Esophagus squamous epithelium (tissue), 5 donors: ENCODE results near the gene ARHGAP26. TPM values are rescaled to one million over a fixed set of nuclear protein-coding genes. Genes with fewer than 3 reads are reported as not detected.
"Not testable (repeated sequence)": the region's sequence is repeated elsewhere in the genome, so short reads cannot be mapped to it uniquely, and the experiment has no call there.

Experiments used
- DNase-seq: peaks from one replicate; lab custom pipeline; 2025; lab: John Stamatoyannopoulos, UW
- H3K27ac ChIP-seq, 4 donors: fragments of 200-600 bp; sonication (generic); one replicate each; pipeline ENCODE4 v1.5.1; 2016 to 2019; ENCODE audit warnings: mild to moderate bottlenecking in 1 of 4
- H3K27me3 ChIP-seq, 4 donors: fragments of 200-600 bp; sonication (generic); 1 replicate in 3 of 4; 2 replicates in 1 of 4; pipeline versions ENCODE4 v1.5.1 to v1.6.0; 2017 to 2021; ENCODE audit warnings: antibody characterized with exemption in 1 of 4
- H3K36me3 ChIP-seq, 3 donors: fragments of 200-600 bp; sonication (generic); one replicate each; pipeline ENCODE4 v1.5.1; 2016 to 2019
- H3K4me1 ChIP-seq, 3 donors: fragments of 200-600 bp; sonication (generic); one replicate each; pipeline ENCODE4 v1.5.1; 2017 to 2019
- H3K4me3 ChIP-seq, 4 donors: fragments of 200-600 bp; sonication (generic); 1 replicate in 3 of 4; 2 replicates in 1 of 4; pipeline ENCODE4 v1.5.1; 2016 to 2019; ENCODE audit warnings: mild to moderate bottlenecking in 2 of 4, moderate library complexity in 1 of 4
- H3K9me3 ChIP-seq, 3 donors: fragments of 200-600 bp; sonication (generic); one replicate each; pipeline ENCODE4 v1.5.1; 2016 to 2019
- POLR2A ChIP-seq, 4 donors: fragments of 450-650 bp; IDR thresholded peaks; one replicate each; pipeline ENCODE4 v1.6.1; 2017; ENCODE audit warnings: antibody characterized with exemption in 4 of 4, mild to moderate bottlenecking in 4 of 4, moderate library complexity in 3 of 4
- WGBS, 2 donors: methylation state at CpG; one replicate each; pipeline ENCODE4 v1.1.5; 2018; 5-methylcytosine and 5-hydroxymethylcytosine counted together
- intact Hi-C: fragments of 100-400 bp; cut with DNase I; formaldehyde crosslinking; loops from one replicate; pipeline ENCODE4 v1.15.0; 2022
- total RNA-seq, 4 donors: library from RNA; depleted of rRNA; stranded (reverse); fragments of >200 nt; gene quantifications; one replicate each; pipeline ENCODE4 v1.1.0, GENCODE V29; 2016
- TF ChIP-seq, protein P1 (sequence below), 6 experiments: fragments of 450-650 bp in 4 of 6; fragments of 200-600 bp in 2 of 6; sonication (generic) in 2 of 6; IDR thresholded peaks; one replicate each; pipeline ENCODE4 v1.5.1; 2016 to 2019; ENCODE audit warnings: antibody characterized with exemption in 6 of 6, mild to moderate bottlenecking in 4 of 6, moderate library complexity in 4 of 6
- donor health status: DM: yes; HTN: yes; CAD: no.

The ARHGAP26 gene
- total RNA-seq, 4 donors from 2014 or later = 4.4 to 18.7 (median 15.4) TPM

DNA sequence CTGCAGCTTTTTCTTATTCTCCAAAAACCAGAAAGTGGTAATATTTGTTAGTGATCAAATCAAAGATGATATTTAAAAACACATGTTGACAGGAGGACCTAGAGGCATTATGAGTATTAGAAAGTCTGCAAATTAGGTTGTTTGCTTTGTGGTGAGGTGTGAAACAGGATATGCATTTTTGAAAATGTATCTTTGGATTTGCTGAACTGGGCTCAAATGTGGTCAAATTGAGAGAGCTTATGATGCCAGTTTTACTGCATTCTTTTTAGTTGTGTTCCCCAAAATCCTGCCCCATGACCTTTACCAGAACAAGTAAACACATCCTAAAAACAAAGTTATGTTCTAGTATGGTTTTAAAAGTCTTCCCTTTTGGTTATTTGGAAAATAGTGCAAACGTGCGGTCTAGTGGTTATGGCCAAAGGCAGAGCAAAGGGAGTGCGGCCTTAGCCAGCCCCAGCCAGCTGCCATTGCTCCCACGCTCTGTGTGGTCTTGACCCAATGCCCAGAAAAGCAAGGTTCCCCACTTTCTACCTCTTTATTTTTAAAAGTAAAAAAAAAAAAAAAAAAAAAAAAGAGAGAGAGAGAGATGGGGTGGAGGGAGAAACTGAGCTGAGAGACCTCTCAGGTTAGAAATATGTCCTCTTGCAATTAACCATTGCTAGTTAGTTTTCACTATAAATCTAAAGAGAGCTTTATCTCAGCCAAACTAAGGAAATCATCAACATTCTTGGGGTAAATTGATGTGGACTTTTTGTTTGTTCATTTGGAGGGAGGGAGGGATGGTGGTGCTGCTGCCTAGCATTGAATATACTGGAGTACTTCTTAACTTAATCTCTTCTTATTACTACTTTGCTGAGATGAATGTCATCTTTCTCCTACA lies 176.6 kb downstream of the ARHGAP26 start:
- TF ChIP-seq, protein P1, sequence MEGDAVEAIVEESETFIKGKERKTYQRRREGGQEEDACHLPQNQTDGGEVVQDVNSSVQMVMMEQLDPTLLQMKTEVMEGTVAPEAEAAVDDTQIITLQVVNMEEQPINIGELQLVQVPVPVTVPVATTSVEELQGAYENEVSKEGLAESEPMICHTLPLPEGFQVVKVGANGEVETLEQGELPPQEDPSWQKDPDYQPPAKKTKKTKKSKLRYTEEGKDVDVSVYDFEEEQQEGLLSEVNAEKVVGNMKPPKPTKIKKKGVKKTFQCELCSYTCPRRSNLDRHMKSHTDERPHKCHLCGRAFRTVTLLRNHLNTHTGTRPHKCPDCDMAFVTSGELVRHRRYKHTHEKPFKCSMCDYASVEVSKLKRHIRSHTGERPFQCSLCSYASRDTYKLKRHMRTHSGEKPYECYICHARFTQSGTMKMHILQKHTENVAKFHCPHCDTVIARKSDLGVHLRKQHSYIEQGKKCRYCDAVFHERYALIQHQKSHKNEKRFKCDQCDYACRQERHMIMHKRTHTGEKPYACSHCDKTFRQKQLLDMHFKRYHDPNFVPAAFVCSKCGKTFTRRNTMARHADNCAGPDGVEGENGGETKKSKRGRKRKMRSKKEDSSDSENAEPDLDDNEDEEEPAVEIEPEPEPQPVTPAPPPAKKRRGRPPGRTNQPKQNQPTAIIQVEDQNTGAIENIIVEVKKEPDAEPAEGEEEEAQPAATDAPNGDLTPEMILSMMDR (IDR thresholded peaks at IDR 0.05) = no peak
- TF ChIP-seq POLR2A (IDR thresholded peaks at IDR 0.05) = no peak
- no peak for DNase-seq
- Histone ChIP-seq H3K36me3 (no peaks in the 10 kb centered on the region), H3K9me3 (no peaks in the 10 kb centered on the region), H3K27me3 (no peaks in the 10 kb centered on the region), H3K27ac (no peak overlapping the region), H3K4me1 (no peaks in the 10 kb centered on the region), H3K4me3 (no peak overlapping the region)
- intact Hi-C loops = no loop called here
- 92 to 93% methylated on average over 4 of the region's 4 CpGs for WGBS, 2 donors

GRCh38 chr5:142947427-142947709 lies 177.2 kb downstream of the ARHGAP26 start:
- DNase-seq = no peak
- H3K36me3 ChIP-seq = no peaks in the 10 kb centered on the region
- no peaks in the 10 kb centered on the region for H3K9me3 ChIP-seq
- intact Hi-C loops = no loop called here
- no peak overlapping the region for H3K4me3 ChIP-seq
- H3K4me1 ChIP-seq = no peaks in the 10 kb centered on the region
- no peak for TF ChIP-seq POLR2A (IDR thresholded peaks at IDR 0.05)
- TF ChIP-seq, protein P1 (IDR thresholded peaks at IDR 0.05) = no peak
- H3K27ac ChIP-seq = no peak overlapping the region
- H3K27me3 ChIP-seq = no peaks in the 10 kb centered on the region

- no peak for DNase-seq
- Histone ChIP-seq H3K4me1 (peaks cover 0 to 13% (median 0%) of the 10 kb centered on the region in 3 donors), H3K9me3 (no peaks in the 10 kb centered on the region), H3K27me3 (no peaks in the 10 kb centered on the region), H3K36me3 (no peaks in the 10 kb centered on the region), H3K27ac (no peak overlapping the region), H3K4me3 (no peak overlapping the region)
- WGBS, 2 donors = 80 to 83% methylated on average over 3 of the region's 3 CpGs
- TF ChIP-seq POLR2A (IDR thresholded peaks at IDR 0.05) = no peak
- TF ChIP-seq, protein P1 (IDR thresholded peaks at IDR 0.05) = no peak
- intact Hi-C loops = no loop called here
Measured at GRCh38 chr5:142952229-142952628, 182.1 kb downstream of the ARHGAP26 start.

- 81 to 86% methylated on average over 3 of the region's 3 CpGs for WGBS, 2 donors
- DNase-seq, intact Hi-C loops, H3K4me3 ChIP-seq, H3K9me3 ChIP-seq, H3K27me3 ChIP-seq, H3K36me3 ChIP-seq, H3K27ac ChIP-seq: not testable (repeated sequence)
- H3K4me1 ChIP-seq = peaks cover 0 to 13% (median 0%) of the 10 kb centered on the region in 3 donors
Measured at GRCh38 chr5:142952871-142953270, 182.7 kb downstream of the ARHGAP26 start.

- peaks cover 0 to 13% (median 0%) of the 10 kb centered on the region in 3 donors for H3K4me1 ChIP-seq
- H3K9me3 ChIP-seq = no peaks in the 10 kb centered on the region
- no peak for DNase-seq
- H3K36me3 ChIP-seq = no peaks in the 10 kb centered on the region
- no peaks in the 10 kb centered on the region for H3K27me3 ChIP-seq
- no peak overlapping the region for H3K4me3 ChIP-seq
- intact Hi-C loops = no loop called here
- TF ChIP-seq, protein P1 (IDR thresholded peaks at IDR 0.05) = no peak
- no peak for TF ChIP-seq POLR2A (IDR thresholded peaks at IDR 0.05)
- 96 to 97% methylated on average over 2 of the region's 2 CpGs for WGBS, 2 donors
- no peak overlapping the region for H3K27ac ChIP-seq
Measured at GRCh38 chr5:142954455-142954854, 184.3 kb downstream of the ARHGAP26 start.
